Mesodermal cell (in vitro differentiated cells): ENCODE data around the gene RAD52.
A peak's percentile ranks its signal among the peaks of the same experiment; 100 is the strongest.

ENCODE experiments used
- H3K27ac ChIP-seq: 2 replicates; pipeline ENCODE4 v1.7.0; 2013; ENCODE audit warnings: mild to moderate bottlenecking, low read depth, low read length, moderate library complexity; ENCODE audit not compliant: severe bottlenecking
- H3K36me3 ChIP-seq: 2 replicates; pipeline ENCODE4 v1.7.1; 2013; ENCODE audit warnings: mild to moderate bottlenecking, low read length, moderate library complexity; ENCODE audit not compliant: control insufficient read depth, insufficient read depth
- H3K4me1 ChIP-seq: one replicate; pipeline ENCODE4 v1.7.1; 2013; ENCODE audit warnings: mild to moderate bottlenecking, low read length; ENCODE audit not compliant: insufficient read depth, control insufficient read depth, poor library complexity, severe bottlenecking
- H3K4me3 ChIP-seq: 2 replicates; pipeline ENCODE4 v1.7.0; 2013; ENCODE audit warnings: low read length, control low read depth, mild to moderate bottlenecking; ENCODE audit not compliant: insufficient read depth, poor library complexity, severe bottlenecking; ENCODE audit errors: extremely low read depth
- H3K9me3 ChIP-seq: 2 replicates; pipeline ENCODE4 v1.7.1; 2013; ENCODE audit warnings: mild to moderate bottlenecking, low read length, moderate library complexity; ENCODE audit not compliant: control insufficient read depth
- WGBS, 2 experiments: methylation state at CpG; one replicate each; pipeline ENCODE4 v1.1.5; 2013; ENCODE audit warnings: missing lambda C conversion rate in 2 of 2; ENCODE audit not compliant: insufficient coverage in 2 of 2; 5-methylcytosine and 5-hydroxymethylcytosine counted together

Gene RAD52

DNA sequence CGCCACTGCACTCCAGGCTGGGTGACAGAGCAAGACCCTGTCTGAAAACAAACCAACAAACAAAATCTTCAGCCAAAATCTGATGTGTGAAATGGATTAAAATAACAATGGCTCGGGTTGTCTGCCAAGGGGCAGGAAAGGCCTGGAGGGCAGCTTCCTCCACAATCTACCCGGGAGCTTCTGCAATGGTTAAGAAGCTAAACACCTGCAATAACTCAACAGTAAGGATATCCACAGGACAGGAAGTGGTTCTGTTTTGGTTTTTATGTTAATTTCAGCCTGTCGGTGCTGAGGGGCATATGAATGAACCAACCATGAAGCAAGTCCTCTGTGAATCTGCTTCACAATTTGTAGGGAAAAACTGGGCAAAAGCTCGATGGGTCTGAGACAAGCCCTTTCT is 34.4 kb downstream of the RAD52 start:
- Histone ChIP-seq H3K4me1 (peaks cover 16% of the 10 kb centered on the region), H3K9me3 (no peaks in the 10 kb centered on the region), H3K27ac (no peak overlapping the region), H3K4me3 (no peak overlapping the region), H3K36me3 (peaks cover 86% of the 10 kb centered on the region)
- 50 to 80% methylated on average over 1 of the region's 5 CpGs for WGBS, 2 experiments

DNA sequence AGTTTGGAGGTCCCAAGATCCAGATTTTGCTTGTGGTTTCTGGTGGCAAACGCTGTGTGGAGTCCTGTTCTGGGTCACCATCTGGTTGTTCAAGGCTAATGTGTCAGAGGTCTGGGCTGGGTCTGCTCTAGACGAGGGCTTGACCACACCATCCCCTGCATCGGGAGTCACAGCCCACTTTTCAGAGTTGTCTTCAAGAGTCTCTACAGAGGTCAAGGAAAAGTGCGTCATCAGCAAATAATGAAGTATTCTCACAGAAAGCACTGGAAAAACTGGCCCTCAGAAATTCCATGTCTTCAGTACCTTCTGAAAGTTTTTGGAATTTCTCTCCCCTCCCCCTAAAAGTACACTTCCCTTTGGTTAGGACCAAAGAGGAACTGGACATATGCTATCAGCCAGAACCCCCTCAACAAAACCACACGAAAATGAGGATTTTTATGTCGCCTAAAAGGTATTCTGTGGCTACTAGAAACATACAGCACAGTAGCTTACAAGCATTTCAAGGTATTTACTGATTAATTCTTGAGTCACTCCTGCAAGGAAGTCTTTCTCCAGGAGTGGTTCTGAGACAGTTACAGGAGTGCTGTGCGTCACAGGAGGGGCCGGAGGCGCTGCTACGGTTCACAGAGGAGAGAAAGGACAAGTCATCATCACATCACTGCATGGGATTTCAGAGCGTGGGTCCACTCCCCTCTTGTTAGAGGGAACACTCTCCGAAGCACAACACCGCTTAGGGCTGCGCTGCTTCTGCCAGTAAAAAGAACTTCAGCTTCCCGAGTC is 35.4 kb downstream of the RAD52 start:
- WGBS, 2 experiments, result 94 to 96% methylated on average over 12 to 15 of the region's 15 CpGs
- Histone ChIP-seq H3K4me1 (peaks cover 16% of the 10 kb centered on the region), H3K4me3 (no peak overlapping the region), H3K36me3 (peaks cover 95% of the 10 kb centered on the region), H3K9me3 (no peaks in the 10 kb centered on the region), H3K27ac (peak overlapping the region; percentile 51)

DNA sequence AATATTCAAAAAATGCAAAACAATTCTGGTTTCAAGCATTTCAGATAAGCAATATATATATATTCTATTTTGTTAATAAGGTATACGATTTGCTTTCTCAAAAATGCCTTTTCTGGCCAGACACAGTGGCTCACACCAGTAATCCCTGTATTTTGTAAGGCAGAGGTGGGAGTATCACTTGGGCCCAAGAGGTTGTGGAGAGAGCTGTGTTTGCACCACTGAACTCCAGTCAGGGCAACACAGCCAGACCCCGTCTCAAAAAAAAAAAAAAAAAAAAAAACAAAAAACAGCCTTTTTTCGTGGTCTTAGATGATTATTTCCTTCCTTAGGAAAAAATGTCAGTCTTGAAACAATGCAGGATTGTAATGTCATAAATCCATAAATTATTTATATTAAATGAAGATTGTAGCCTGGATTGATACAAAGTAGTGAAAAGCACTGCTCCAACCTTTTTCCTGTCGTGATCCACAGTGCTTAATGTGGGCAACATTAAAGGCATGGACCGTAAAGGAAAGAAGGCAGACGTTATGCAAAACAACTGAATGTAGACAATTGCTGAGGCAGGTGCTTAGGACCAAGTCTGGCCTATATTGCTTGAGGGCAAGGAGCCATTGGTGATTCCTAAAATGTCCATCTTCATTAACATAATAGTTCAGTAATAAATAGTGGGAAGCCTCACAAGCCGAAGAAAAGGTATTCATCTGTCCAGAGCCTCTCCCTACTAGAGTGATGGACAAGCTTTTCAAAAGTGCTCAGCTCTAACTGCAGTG is 36.8 kb downstream of the RAD52 start:
- peaks cover 95% of the 10 kb centered on the region for H3K36me3 ChIP-seq
- H3K4me1 ChIP-seq, result peaks cover 16% of the 10 kb centered on the region
- WGBS, 2 experiments, result 94 to 100% methylated on average over 3 to 4 of the region's 7 CpGs
- no peaks in the 10 kb centered on the region for H3K9me3 ChIP-seq
- no peak overlapping the region for H3K27ac ChIP-seq
- H3K4me3 ChIP-seq, result no peak overlapping the region

DNA sequence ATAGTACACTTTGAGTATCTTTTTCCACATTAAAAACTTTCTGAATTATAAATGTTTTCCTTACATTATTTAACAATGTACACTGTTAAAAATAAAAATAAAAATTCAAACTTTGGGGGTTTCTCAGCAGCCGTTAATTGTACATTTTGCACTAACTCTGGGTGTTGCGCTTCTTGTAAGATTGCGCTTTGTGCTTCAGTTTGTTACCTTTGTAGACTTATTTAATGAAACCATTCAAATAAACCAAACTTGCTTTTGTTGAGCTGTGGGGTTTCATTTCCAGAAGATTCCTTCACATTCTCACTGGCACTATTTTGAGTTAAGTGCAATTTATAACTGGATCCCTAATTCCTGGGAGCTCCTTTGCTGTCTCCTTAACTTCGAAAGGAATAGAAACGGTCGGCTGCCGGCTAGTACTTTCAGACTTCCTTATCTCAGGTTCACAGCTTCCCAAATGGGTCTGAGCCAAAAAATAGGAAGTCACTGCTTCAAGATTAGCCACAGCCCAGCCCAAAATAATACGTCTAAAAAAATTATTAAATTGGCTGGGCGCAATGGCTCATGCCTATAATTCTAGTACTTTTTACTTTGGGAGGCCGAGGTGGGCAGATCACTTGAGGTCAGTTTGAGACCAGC is 38.2 kb downstream of the RAD52 start:
- peak overlapping the region; percentile 37 for H3K27ac ChIP-seq
- H3K9me3 ChIP-seq, result no peaks in the 10 kb centered on the region
- H3K36me3 ChIP-seq, result peaks cover 92% of the 10 kb centered on the region
- H3K4me3 ChIP-seq, result no peak overlapping the region
- WGBS, 2 experiments, result 86 to 98% methylated on average over 6 to 7 of the region's 10 CpGs
- peaks cover 16% of the 10 kb centered on the region for H3K4me1 ChIP-seq

DNA sequence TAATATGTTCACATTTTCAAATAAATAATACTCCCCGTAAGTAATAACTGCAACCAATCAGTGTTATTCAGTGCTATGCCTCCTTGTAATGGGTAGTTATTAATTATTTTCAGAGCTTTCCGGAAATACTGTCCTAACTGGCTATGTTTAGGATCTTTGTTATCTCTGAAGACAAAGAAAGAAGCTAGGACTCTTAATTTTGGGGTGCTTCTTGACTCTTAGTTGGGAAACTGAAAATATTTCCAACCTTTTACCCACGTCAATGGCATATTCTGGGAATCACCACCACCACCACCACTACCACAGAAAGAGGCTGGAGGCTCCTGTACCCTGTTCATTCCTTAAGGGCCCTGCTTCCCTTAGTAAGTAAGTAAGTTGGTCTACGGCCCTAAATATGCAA is 39.1 kb downstream of the RAD52 start:
- peaks cover 16% of the 10 kb centered on the region for H3K4me1 ChIP-seq
- peaks cover 92% of the 10 kb centered on the region for H3K36me3 ChIP-seq
- no peak overlapping the region for H3K4me3 ChIP-seq
- no peak overlapping the region for H3K27ac ChIP-seq
- no peaks in the 10 kb centered on the region for H3K9me3 ChIP-seq
- WGBS, 2 experiments, result 100% methylated on average over 1 of the region's 4 CpGs; no CpG with 5 or more reads in 1 of the 2 experiments

DNA sequence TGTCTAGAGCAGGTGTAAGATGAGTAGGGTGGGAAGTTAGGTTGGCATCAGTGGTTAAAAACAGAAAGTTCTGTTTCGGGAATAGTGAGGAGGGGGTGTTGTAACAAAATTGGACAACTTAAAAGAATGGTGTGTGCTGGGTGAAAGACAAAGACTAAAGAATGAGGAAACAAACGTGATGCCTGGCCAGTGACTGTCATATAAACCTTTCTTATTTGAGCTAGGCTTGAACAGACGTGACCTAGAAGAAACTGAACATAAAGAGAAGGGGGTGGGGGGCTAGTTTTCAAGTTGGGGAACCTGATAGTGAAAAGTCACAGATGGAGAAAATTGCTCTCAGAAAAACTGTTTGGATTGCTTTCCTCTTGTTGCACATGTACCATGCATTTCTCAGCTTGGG is 39.6 kb downstream of the RAD52 start:
- Histone ChIP-seq H3K27ac (no peak overlapping the region), H3K4me3 (no peak overlapping the region), H3K9me3 (no peaks in the 10 kb centered on the region), H3K36me3 (peaks cover 92% of the 10 kb centered on the region), H3K4me1 (peaks cover 16% of the 10 kb centered on the region)
- WGBS, 2 experiments, result 90 to 100% methylated on average over 2 to 3 of the region's 3 CpGs

DNA sequence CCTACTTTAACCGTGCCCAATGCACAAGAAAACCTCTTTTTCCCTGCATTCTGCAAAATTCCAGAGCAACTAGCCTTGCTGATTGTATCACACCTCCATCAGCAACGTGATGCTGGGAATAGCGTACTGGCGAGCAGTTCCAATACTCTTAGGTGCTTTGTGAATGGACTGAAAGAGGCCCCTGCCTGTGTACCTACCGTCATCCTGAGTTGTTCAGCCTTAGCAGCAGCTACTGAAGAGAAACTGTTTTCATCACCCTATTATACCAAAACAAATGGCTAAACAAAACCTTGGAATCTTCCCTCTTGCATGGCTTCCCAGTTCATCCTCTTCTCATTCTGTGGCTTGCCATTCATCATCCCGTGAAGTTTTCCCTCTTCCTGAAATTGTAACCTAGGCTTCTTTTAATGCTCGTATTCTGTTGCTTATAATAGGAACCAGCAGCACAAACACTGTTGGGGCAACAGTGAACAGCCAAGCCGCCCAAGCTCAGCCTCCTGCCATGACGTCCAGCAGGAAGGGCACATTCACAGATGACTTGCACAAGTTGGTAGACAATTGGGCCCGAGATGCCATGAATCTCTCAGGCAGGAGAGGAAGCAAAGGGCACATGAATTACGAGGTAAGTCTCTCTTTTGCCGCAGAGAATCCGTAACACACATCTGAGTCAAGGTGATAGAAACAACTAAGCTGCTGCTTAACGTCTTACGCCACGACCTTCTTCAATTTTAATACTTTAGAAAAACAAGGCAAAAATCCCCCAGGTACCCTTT is 41.9 kb downstream of the RAD52 start:
- Histone ChIP-seq H3K4me3 (no peak overlapping the region), H3K36me3 (peaks cover 93% of the 10 kb centered on the region), H3K27ac (no peak overlapping the region), H3K4me1 (peaks cover 9% of the 10 kb centered on the region), H3K9me3 (no peaks in the 10 kb centered on the region)
- 87% methylated on average over 9 to 15 of the region's 16 CpGs for WGBS, 2 experiments

DNA sequence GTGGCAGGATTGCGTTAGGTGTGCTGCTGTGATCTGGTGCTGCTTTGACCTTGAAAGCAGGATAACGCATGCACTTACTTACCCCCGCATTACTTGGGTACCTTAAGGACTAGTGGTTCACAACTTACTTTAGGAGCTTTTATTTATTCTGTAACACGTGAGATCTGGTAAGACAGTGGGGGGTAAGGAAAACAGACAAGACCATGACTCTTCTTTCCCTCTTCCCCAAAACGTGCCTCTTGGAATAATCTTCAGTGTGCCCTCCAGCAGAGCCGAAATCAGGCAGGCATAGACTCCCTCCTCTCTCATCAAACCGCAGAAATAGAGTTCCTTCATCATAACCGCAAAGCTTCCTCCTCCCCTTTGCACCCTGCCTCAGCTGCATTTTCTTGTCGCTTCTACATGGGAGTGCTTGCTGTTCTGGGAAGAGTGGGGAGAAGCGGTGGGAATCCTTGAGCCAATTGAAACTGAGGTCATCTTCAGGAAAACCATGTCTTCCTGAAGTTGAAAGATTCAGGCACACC is 43.4 kb downstream of the RAD52 start:
- Histone ChIP-seq H3K4me1 (peaks cover 9% of the 10 kb centered on the region), H3K36me3 (peaks cover 93% of the 10 kb centered on the region), H3K9me3 (no peaks in the 10 kb centered on the region), H3K4me3 (no peak overlapping the region), H3K27ac (no peak overlapping the region)
- WGBS, 2 experiments, result 80 to 95% methylated on average over 1 to 8 of the region's 10 CpGs

DNA sequence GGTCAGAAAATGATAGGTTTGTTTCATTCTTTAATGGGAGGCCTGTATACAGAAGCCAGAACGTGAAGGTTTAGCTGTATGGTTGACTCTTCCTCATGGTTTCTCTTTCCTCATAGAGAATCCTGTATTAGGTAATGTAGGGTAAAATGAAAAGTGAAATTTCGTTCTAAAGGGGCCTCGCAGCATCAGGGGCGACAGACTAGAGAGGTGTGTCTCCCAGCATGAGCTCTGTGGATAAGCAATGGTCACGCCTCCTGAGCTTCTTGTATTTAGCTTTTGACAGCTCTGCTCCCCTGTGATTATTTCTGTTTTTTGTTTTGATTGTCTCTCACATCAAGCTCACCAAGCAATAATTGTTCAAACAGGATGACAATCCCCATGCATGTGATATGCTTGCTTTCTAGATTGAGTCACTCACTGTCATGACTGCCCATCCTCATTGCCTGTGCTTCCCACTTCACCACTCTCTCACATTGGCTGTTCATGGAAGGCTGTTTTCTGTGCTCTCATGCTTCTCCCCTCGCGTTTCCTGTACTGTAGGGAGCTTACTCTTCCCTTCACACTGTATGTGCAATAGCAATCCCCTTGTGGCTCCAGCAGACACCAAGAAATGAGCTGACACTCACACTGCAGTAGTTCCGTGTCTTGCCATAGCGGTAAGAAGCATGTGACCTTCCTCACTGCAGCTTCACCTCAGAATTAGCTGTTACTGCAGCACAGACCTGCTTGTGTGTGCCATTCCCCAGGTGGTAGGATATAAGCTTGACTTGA is 44.0 kb downstream of the RAD52 start:
- H3K4me3 ChIP-seq, result no peak overlapping the region
- H3K4me1 ChIP-seq, result peaks cover 9% of the 10 kb centered on the region
- no peaks in the 10 kb centered on the region for H3K9me3 ChIP-seq
- H3K36me3 ChIP-seq, result peaks cover 93% of the 10 kb centered on the region
- no peak overlapping the region for H3K27ac ChIP-seq
- 83 to 87% methylated on average over 4 to 7 of the region's 9 CpGs for WGBS, 2 experiments
